Urinary bladder (tissue), 4 donors: ENCODE measurements around the gene DIAPH2. TPM values are rescaled to one million over a fixed set of nuclear protein-coding genes. Genes with fewer than 3 reads are reported as not detected.

Source experiments
- DNase-seq: peaks from one replicate; pipeline ENCODE4 v3.0.0-alpha.2; 2015; ENCODE audit errors: extremely low spot score
- H3K27ac ChIP-seq: one replicate; pipeline ENCODE4 v1.5.1; 2013; ENCODE audit warnings: low read depth, mild to moderate bottlenecking, moderate library complexity
- H3K36me3 ChIP-seq: one replicate; pipeline ENCODE4 v1.6.1; 2013; ENCODE audit warnings: mild to moderate bottlenecking, moderate library complexity; ENCODE audit not compliant: insufficient read depth
- H3K4me1 ChIP-seq: one replicate; pipeline ENCODE4 v1.6.1; 2013; ENCODE audit warnings: mild to moderate bottlenecking, moderate library complexity; ENCODE audit not compliant: insufficient read depth
- H3K4me3 ChIP-seq: one replicate; pipeline ENCODE4 v1.5.1; 2013; ENCODE audit warnings: low read depth, low read length
- WGBS: extraction: QIAGEN DNeasy Blood & Tissue Kit; methylation state at CpG from one replicate; pipeline ENCODE4 v1.1.7; 2013; 5-methylcytosine and 5-hydroxymethylcytosine counted together
- polyA plus RNA-seq: library from polyadenylated mRNA; stranded (reverse); fragments of 200-250 nt; gene quantifications from one replicate; pipeline ENCODE4 v1.2.3, GENCODE V29; 2013
- total RNA-seq: library from RNA; depleted of rRNA; stranded (reverse); fragments of >200 nt; gene quantifications from one replicate; pipeline ENCODE4 v1.2.3, GENCODE V29; 2014
- donor health status: healthy with polysubstance abuse.
- donor health status: healthy.

The DIAPH2 gene
- total and polyA plus RNA-seq, 2 donors = 11.8 to 52.2 TPM

GRCh38 chrX:97609938-97610337 lies 925.3 kb downstream of the DIAPH2 start:
- Histone ChIP-seq H3K36me3 (no peaks in the 10 kb centered on the region), H3K4me3 (no peak overlapping the region), H3K4me1 (no peaks in the 10 kb centered on the region), H3K27ac (no peak overlapping the region)
- WGBS = 64% methylated on average over 1 of the region's 1 CpG
- no peak for DNase-seq

- Histone ChIP-seq H3K4me3 (no peak overlapping the region), H3K4me1 (no peaks in the 10 kb centered on the region), H3K36me3 (no peaks in the 10 kb centered on the region), H3K27ac (no peak overlapping the region)
- DNase-seq = no peak
- WGBS = 76% methylated on average over 7 of the region's 7 CpGs
These were observed 932.4 kb downstream of the DIAPH2 start for GRCh38 chrX:97616883-97617530.

GRCh38 chrX:97619499-97619898 lies 934.9 kb downstream of the DIAPH2 start:
- no peak overlapping the region for H3K4me3 ChIP-seq
- 87% methylated on average over 2 of the region's 2 CpGs for WGBS

GRCh38 chrX:97622111-97622510 lies 937.5 kb downstream of the DIAPH2 start:
- H3K4me3 ChIP-seq = no peak overlapping the region
- 95% methylated on average over 3 of the region's 3 CpGs for WGBS
- no peaks in the 10 kb centered on the region for H3K4me1 ChIP-seq
- H3K36me3 ChIP-seq = no peaks in the 10 kb centered on the region
- DNase-seq = no peak
- H3K27ac ChIP-seq = no peak overlapping the region

More at GRCh38 chrX:97619499-97619898, 934.9 kb downstream of the DIAPH2 start:
- Histone ChIP-seq H3K27ac (no peak overlapping the region), H3K36me3 (no peaks in the 10 kb centered on the region), H3K4me1 (no peaks in the 10 kb centered on the region)
- no peak for DNase-seq

- H3K27ac ChIP-seq = no peak overlapping the region
- no peaks in the 10 kb centered on the region for H3K4me1 ChIP-seq
- H3K4me3 ChIP-seq = no peak overlapping the region
- 88% methylated on average over 2 of the region's 2 CpGs for WGBS
- no peaks in the 10 kb centered on the region for H3K36me3 ChIP-seq
- DNase-seq = no peak
These were observed 943.7 kb downstream of the DIAPH2 start for GRCh38 chrX:97628326-97628725.

GRCh38 chrX:97628807-97629596 lies 944.4 kb downstream of the DIAPH2 start:
- Histone ChIP-seq H3K4me3 (no peak overlapping the region), H3K36me3 (no peaks in the 10 kb centered on the region), H3K27ac (no peak overlapping the region), H3K4me1 (no peaks in the 10 kb centered on the region)
- no peak for DNase-seq
- WGBS = 84% methylated on average over 6 of the region's 6 CpGs

GRCh38 chrX:97629597-97629985 lies 944.9 kb downstream of the DIAPH2 start:
- Histone ChIP-seq H3K36me3 (no peaks in the 10 kb centered on the region), H3K4me1 (no peaks in the 10 kb centered on the region), H3K4me3 (no peak overlapping the region), H3K27ac (no peak overlapping the region)
- no peak for DNase-seq

GRCh38 chrX:97633798-97634197 lies 949.2 kb downstream of the DIAPH2 start:
- Histone ChIP-seq H3K4me3 (no peak overlapping the region), H3K27ac (no peak overlapping the region), H3K4me1 (no peaks in the 10 kb centered on the region), H3K36me3 (no peaks in the 10 kb centered on the region)
- 78% methylated on average over 4 of the region's 4 CpGs for WGBS
- no peak for DNase-seq

GRCh38 chrX:97636473-97637140 lies 952.0 kb downstream of the DIAPH2 start:
- H3K4me1 ChIP-seq = no peaks in the 10 kb centered on the region
- H3K36me3 ChIP-seq = no peaks in the 10 kb centered on the region
- DNase-seq = no peak
- H3K27ac ChIP-seq = no peak overlapping the region
- no peak overlapping the region for H3K4me3 ChIP-seq
- 79% methylated on average over 5 of the region's 5 CpGs for WGBS

GRCh38 chrX:97637289-97637688 lies 952.6 kb downstream of the DIAPH2 start:
- Histone ChIP-seq H3K27ac (no peak overlapping the region), H3K4me1 (no peaks in the 10 kb centered on the region), H3K4me3 (no peak overlapping the region), H3K36me3 (no peaks in the 10 kb centered on the region)
- 76% methylated on average over 2 of the region's 2 CpGs for WGBS
- no peak for DNase-seq

- no peaks in the 10 kb centered on the region for H3K4me1 ChIP-seq
- H3K4me3 ChIP-seq = no peak overlapping the region
- no peak overlapping the region for H3K27ac ChIP-seq
- WGBS = 67% methylated on average over 3 of the region's 3 CpGs
- no peak for DNase-seq
- no peaks in the 10 kb centered on the region for H3K36me3 ChIP-seq
These were observed 954.0 kb downstream of the DIAPH2 start for GRCh38 chrX:97638621-97639020.

- 27% methylated on average over 5 of the region's 5 CpGs for WGBS
- no peak for DNase-seq
- Histone ChIP-seq H3K4me3 (no peak overlapping the region), H3K36me3 (no peaks in the 10 kb centered on the region), H3K27ac (no peak overlapping the region), H3K4me1 (no peaks in the 10 kb centered on the region)
These were observed 954.9 kb downstream of the DIAPH2 start for GRCh38 chrX:97639526-97639925.
